H9 (cell line): ENCODE data around the gene ERC2. TPM values are rescaled to one million over a fixed set of nuclear protein-coding genes. Genes with fewer than 3 reads are reported as not detected.

Source experiments
- DNase-seq: peaks from one replicate; pipeline ENCODE4 v3.0.0-alpha.2; 2017
- H2AFZ ChIP-seq: one replicate; pipeline ENCODE4 v1.6.1; 2013; ENCODE audit warnings: mild to moderate bottlenecking, low read length, control low read depth, moderate library complexity
- H2AK5ac ChIP-seq: 2 replicates; pipeline ENCODE4 v1.6.1; 2013; ENCODE audit warnings: low read length, control low read depth, mixed read lengths; ENCODE audit not compliant: insufficient read length
- H2BK120ac ChIP-seq: one replicate; pipeline ENCODE4 v1.6.1; 2013; ENCODE audit warnings: low read depth, mild to moderate bottlenecking, low read length, control low read depth, inconsistent platforms; ENCODE audit not compliant: poor library complexity, severe bottlenecking
- H2BK12ac ChIP-seq: 2 replicates; pipeline ENCODE4 v1.6.1; 2013; ENCODE audit warnings: low read length, control low read depth, mixed read lengths, low read depth; ENCODE audit not compliant: insufficient read length
- H2BK15ac ChIP-seq: 2 replicates; pipeline ENCODE4 v1.6.1; 2013; ENCODE audit warnings: low read depth, low read length, control low read depth
- H2BK20ac ChIP-seq: one replicate; pipeline ENCODE4 v1.6.1; 2013; ENCODE audit warnings: low read depth, mild to moderate bottlenecking, low read length, control low read depth, inconsistent platforms; ENCODE audit not compliant: poor library complexity, severe bottlenecking
- H2BK5ac ChIP-seq: 2 replicates; pipeline ENCODE4 v1.6.1; 2013; ENCODE audit warnings: low read length, control low read depth, mixed read lengths; ENCODE audit not compliant: insufficient read length
- H3K14ac ChIP-seq: 2 replicates; pipeline ENCODE4 v1.6.1; 2013; ENCODE audit warnings: low read length, control low read depth; ENCODE audit not compliant: insufficient read depth
- H3K18ac ChIP-seq: 2 replicates; pipeline ENCODE4 v1.6.1; 2013; ENCODE audit warnings: low read depth, mild to moderate bottlenecking, mixed read lengths, low read length, control low read depth; ENCODE audit not compliant: insufficient read length
- H3K23ac ChIP-seq: 2 replicates; pipeline ENCODE4 v1.6.1; 2013; ENCODE audit warnings: low read length, control low read depth, mixed read lengths, low read depth; ENCODE audit not compliant: insufficient read length
- H3K23me2 ChIP-seq: 2 replicates; pipeline ENCODE4 v1.6.1; 2013; ENCODE audit warnings: low read depth, mild to moderate bottlenecking, mixed read lengths, low read length, control low read depth; ENCODE audit not compliant: insufficient read length, poor library complexity, severe bottlenecking
- H3K27ac ChIP-seq: 2 replicates; pipeline ENCODE4 v1.5.1; 2013; ENCODE audit warnings: low read length, control low read depth, mixed read lengths, low read depth; ENCODE audit not compliant: insufficient read length
- H3K27me3 ChIP-seq: 2 replicates; pipeline ENCODE4 v1.6.1; 2013; ENCODE audit warnings: low read length, control low read depth, inconsistent platforms; ENCODE audit not compliant: insufficient read depth
- H3K4ac ChIP-seq: 2 replicates; pipeline ENCODE4 v1.6.1; 2013; ENCODE audit warnings: low read depth, mild to moderate bottlenecking, control low read depth, inconsistent platforms, low read length, moderate library complexity
- H3K4me1 ChIP-seq: 2 replicates; pipeline ENCODE4 v1.6.1; 2013; ENCODE audit warnings: low read length, control low read depth, inconsistent platforms; ENCODE audit not compliant: insufficient read depth
- H3K4me2 ChIP-seq: 2 replicates; pipeline ENCODE4 v1.6.1; 2013; ENCODE audit warnings: low read length, control low read depth, mixed read lengths; ENCODE audit not compliant: insufficient read length, insufficient read depth
- H3K56ac ChIP-seq: 2 replicates; pipeline ENCODE4 v1.6.1; 2013; ENCODE audit warnings: low read depth, mild to moderate bottlenecking, mixed read lengths, low read length, control low read depth; ENCODE audit not compliant: insufficient read length
- H3K79me1 ChIP-seq: 2 replicates; pipeline ENCODE4 v1.6.1; 2013; ENCODE audit warnings: low read depth, mild to moderate bottlenecking, moderate library complexity, low read length, control low read depth, inconsistent platforms; ENCODE audit not compliant: insufficient read depth, poor library complexity, severe bottlenecking
- H3K79me2 ChIP-seq: 2 replicates; pipeline ENCODE4 v1.6.1; 2013; ENCODE audit warnings: low read length, control low read depth, inconsistent platforms; ENCODE audit not compliant: insufficient read depth
- H3K9ac ChIP-seq: 2 replicates; pipeline ENCODE4 v1.6.1; 2013; ENCODE audit warnings: low read length, control low read depth, mixed read lengths; ENCODE audit not compliant: insufficient read length; ENCODE audit errors: extremely low read depth
- H3K9me3 ChIP-seq: one replicate; pipeline ENCODE4 v1.6.1; 2013; ENCODE audit warnings: low read depth, low read length, inconsistent platforms; ENCODE audit not compliant: control insufficient read depth
- H3T11ph ChIP-seq: one replicate; pipeline ENCODE4 v1.6.1; 2013; ENCODE audit warnings: mild to moderate bottlenecking, low read length, control low read depth, inconsistent platforms
- H4K20me1 ChIP-seq: one replicate; pipeline ENCODE4 v1.6.1; 2013; ENCODE audit not compliant: control insufficient read depth, insufficient read length, insufficient read depth
- H4K5ac ChIP-seq: 2 replicates; pipeline ENCODE4 v1.6.1; 2013; ENCODE audit warnings: low read depth, mild to moderate bottlenecking, mixed read lengths, low read length, control low read depth; ENCODE audit not compliant: insufficient read length
- H4K8ac ChIP-seq: replicated peaks from 2 replicates; pipeline ENCODE4 v1.6.1; 2013; ENCODE audit warnings: low read length, control low read depth, mixed read lengths, low read depth; ENCODE audit not compliant: insufficient read length
- H4K91ac ChIP-seq: 2 replicates; pipeline ENCODE4 v1.6.1; 2013; ENCODE audit warnings: low read depth, mild to moderate bottlenecking, moderate library complexity, mixed read lengths, low read length, control low read depth; ENCODE audit not compliant: insufficient read length
- H3K27ac Mint-ChIP-seq, 3 experiments: 2 replicates in 2 of 3; 3 replicates in 1 of 3; pipeline ENCODE4 v1.8.0; 2020 to 2021; ENCODE audit warnings: mixed read lengths in 3 of 3, mild to moderate bottlenecking in 1 of 3, moderate library complexity in 1 of 3
- H3K27me3 Mint-ChIP-seq: 2 replicates; pipeline ENCODE4 v1.8.0; 2021; ENCODE audit warnings: low read depth, mild to moderate bottlenecking, moderate library complexity, mixed read lengths
- H3K36me3 Mint-ChIP-seq, 3 experiments: 2 replicates in 2 of 3; 3 replicates in 1 of 3; pipeline ENCODE4 v1.8.0; 2020 to 2021; ENCODE audit warnings: low read depth in 3 of 3, mixed read lengths in 3 of 3; ENCODE audit not compliant: insufficient read depth in 1 of 3
- H3K4me1 Mint-ChIP-seq, 2 experiments: 2 replicates each; pipeline ENCODE4 v1.8.0; 2020; ENCODE audit warnings: mixed read lengths in 2 of 2
- H3K4me3 Mint-ChIP-seq, 2 experiments: 2 replicates in 1 of 2; 3 replicates in 1 of 2; pipeline ENCODE4 v1.8.0; 2020 to 2021; ENCODE audit warnings: mild to moderate bottlenecking in 2 of 2, mixed read lengths in 2 of 2, moderate library complexity in 1 of 2
- H3K9me3 Mint-ChIP-seq, 2 experiments: 2 replicates in 1 of 2; 3 replicates in 1 of 2; pipeline ENCODE4 v1.8.0; 2020; ENCODE audit warnings: mild to moderate bottlenecking in 2 of 2, mixed read lengths in 2 of 2, moderate library complexity in 1 of 2
- WGBS: extraction: QIAGEN DNeasy Blood & Tissue Kit; methylation state at CpG from one replicate; pipeline ENCODE4 v1.1.7; 2013; ENCODE audit warnings: missing lambda C conversion rate, low lambda C conversion rate, mixed read lengths; ENCODE audit not compliant: insufficient read length; ENCODE audit errors: extremely low coverage; 5-methylcytosine and 5-hydroxymethylcytosine counted together
- total RNA-seq: library from RNA; stranded (reverse); gene quantifications from 2 replicates; pipeline ENCODE4 v1.2.1, GENCODE V29; 2021
- TF ChIP-seq, protein P1 (sequence below): fragments of 200-600 bp; sonication (generic); conservative IDR thresholded peaks from 3 replicates; pipeline ENCODE4 v1.8.0; 2021; ENCODE audit warnings: antibody characterized with exemption, mild to moderate bottlenecking

The ERC2 gene
- total RNA-seq, 1 experiment from 2014 or later, result 15.4 TPM

GRCh38 chr3:55750525-55750924 lies 717.7 kb downstream of the ERC2 start:
- Histone ChIP-seq H3K18ac (no peak overlapping the region), H2BK12ac (no peak overlapping the region), H2BK20ac (no peak overlapping the region), H3K14ac (no peak overlapping the region), H3K79me2 (no peaks in the 10 kb centered on the region), H4K91ac (no peak overlapping the region), H2BK15ac (no peak overlapping the region), H3K4me1 (peaks cover 3% of the 10 kb centered on the region; the same call in 1 of the 2 replicates), H4K8ac (no peak overlapping the region), H2AK5ac (no peak overlapping the region), H3K79me1 (no peaks in the 10 kb centered on the region), H3K9me3 (no peaks in the 10 kb centered on the region), H2BK120ac (no peak overlapping the region), H2AFZ (no peak overlapping the region), H3K27ac (no peak overlapping the region), H4K5ac (no peak overlapping the region), H2BK5ac (no peak overlapping the region), H3K4me2 (no peak overlapping the region), H3K23ac (no peak overlapping the region), H3K23me2 (no peaks in the 10 kb centered on the region), H3K9ac (no peak overlapping the region), H3T11ph (no peak overlapping the region), H3K56ac (no peak overlapping the region), H3K4ac (no peak overlapping the region), H3K27me3 (no peaks in the 10 kb centered on the region), H4K20me1 (no peaks in the 10 kb centered on the region)
- Mint-ChIP-seq H3K27me3 (no peaks in the 10 kb centered on the region), H3K4me3 (no peak overlapping the region), H3K4me1 (peaks cover 7 to 10% of the 10 kb centered on the region in 2 experiments), H3K27ac (no peak overlapping the region), H3K36me3 (no peaks in the 10 kb centered on the region), H3K9me3 (no peaks in the 10 kb centered on the region; a peak in 1 of 5 replicates)
- WGBS, result no CpG with 5 or more reads among the region's 6 CpGs
- DNase-seq, result no peak
- TF ChIP-seq, protein P1, sequence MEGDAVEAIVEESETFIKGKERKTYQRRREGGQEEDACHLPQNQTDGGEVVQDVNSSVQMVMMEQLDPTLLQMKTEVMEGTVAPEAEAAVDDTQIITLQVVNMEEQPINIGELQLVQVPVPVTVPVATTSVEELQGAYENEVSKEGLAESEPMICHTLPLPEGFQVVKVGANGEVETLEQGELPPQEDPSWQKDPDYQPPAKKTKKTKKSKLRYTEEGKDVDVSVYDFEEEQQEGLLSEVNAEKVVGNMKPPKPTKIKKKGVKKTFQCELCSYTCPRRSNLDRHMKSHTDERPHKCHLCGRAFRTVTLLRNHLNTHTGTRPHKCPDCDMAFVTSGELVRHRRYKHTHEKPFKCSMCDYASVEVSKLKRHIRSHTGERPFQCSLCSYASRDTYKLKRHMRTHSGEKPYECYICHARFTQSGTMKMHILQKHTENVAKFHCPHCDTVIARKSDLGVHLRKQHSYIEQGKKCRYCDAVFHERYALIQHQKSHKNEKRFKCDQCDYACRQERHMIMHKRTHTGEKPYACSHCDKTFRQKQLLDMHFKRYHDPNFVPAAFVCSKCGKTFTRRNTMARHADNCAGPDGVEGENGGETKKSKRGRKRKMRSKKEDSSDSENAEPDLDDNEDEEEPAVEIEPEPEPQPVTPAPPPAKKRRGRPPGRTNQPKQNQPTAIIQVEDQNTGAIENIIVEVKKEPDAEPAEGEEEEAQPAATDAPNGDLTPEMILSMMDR, result no peak
